ENCODE data around the gene ABL1. TPM values are rescaled to one million over a fixed set of nuclear protein-coding genes. Genes with fewer than 3 reads are reported as not detected.

Gene ABL1
- total RNA-seq, 1 experiment from 2014 or later = 78.6 TPM

GRCh38 chr9:130825809-130826208 is 9.2 kb upstream of the ABL1 start:
- BruUV-seq (replicated peaks) = no TSS peak
- H3K36me3 ChIP-seq (ENCODE audit: insufficient read depth, low read length, poor library complexity, severe bottlenecking) = peaks cover 9% of the 10 kb centered on the region
- TF ChIP-seq EZH2 (IDR thresholded peaks at IDR 0.05; ENCODE audit: borderline replicate concordance, low read depth, low read length, poor library complexity, severe bottlenecking) (no peak), CTCF (conservative IDR thresholded peaks at IDR 0.05; ENCODE audit: low read depth, low read length) (no peak)
- peaks cover 8% of the 10 kb centered on the region for H3K9me3 ChIP-seq (ENCODE audit: low read depth, low read length, poor library complexity, severe bottlenecking)
- intact Hi-C loops (cut with micrococcal nuclease; ENCODE audit: unreplicated experiment) = no loop called here
- POLR2A ChIA-PET (ENCODE audit: low non-redundant PET) = interaction anchor here (0.6 kb wide), 1 partner anchor 9 kb away, joined by 3 read pairs; no protein-coding TSS in a partner anchor
- no peak overlapping the region for H3K4me3 ChIP-seq (ENCODE audit: low read depth, low read length, poor library complexity, severe bottlenecking)
- DNase-seq (ENCODE audit: low spot score) = no peak
- H3K27me3 ChIP-seq (replicated peaks; ENCODE audit: insufficient read depth, low read depth, low read length, poor library complexity) = no peaks in the 10 kb centered on the region
- peak overlapping the region; percentile 88 for H3K27ac ChIP-seq (ENCODE audit: low read depth, low read length, poor library complexity, severe bottlenecking)
- CTCF ChIA-PET = no interaction called here
- peaks cover 48% of the 10 kb centered on the region for H3K4me1 ChIP-seq (ENCODE audit: insufficient read depth, low read length, poor library complexity, severe bottlenecking)

- Histone ChIP-seq H3K4me3 (ENCODE audit: low read depth, low read length, poor library complexity, severe bottlenecking) (no peak overlapping the region), H3K4me1 (ENCODE audit: insufficient read depth, low read length, poor library complexity, severe bottlenecking) (peaks cover 44% of the 10 kb centered on the region), H3K27ac (ENCODE audit: low read depth, low read length, poor library complexity, severe bottlenecking) (peak overlapping the region; percentile 50), H3K36me3 (ENCODE audit: insufficient read depth, low read length, poor library complexity, severe bottlenecking) (peaks cover 9% of the 10 kb centered on the region), H3K27me3 (replicated peaks; ENCODE audit: insufficient read depth, low read depth, low read length, poor library complexity) (no peaks in the 10 kb centered on the region), H3K9me3 (ENCODE audit: low read depth, low read length, poor library complexity, severe bottlenecking) (peaks cover 8% of the 10 kb centered on the region)
- ChIA-PET POLR2A (ENCODE audit: low non-redundant PET) (no interaction called here), CTCF (no interaction called here)
- no peak for TF ChIP-seq CTCF (conservative IDR thresholded peaks at IDR 0.05; ENCODE audit: low read depth, low read length)
- TF ChIP-seq EZH2 (IDR thresholded peaks at IDR 0.05; ENCODE audit: borderline replicate concordance, low read depth, low read length, poor library complexity, severe bottlenecking) = no peak
- intact Hi-C loops (cut with micrococcal nuclease; ENCODE audit: unreplicated experiment) = no loop called here
- no TSS peak for BruUV-seq (replicated peaks)
- no peak for DNase-seq (ENCODE audit: low spot score)
Measured at GRCh38 chr9:130829762-130830161, 5.3 kb upstream of the ABL1 start.

GRCh38 chr9:130830231-130830760 is 4.8 kb upstream of the ABL1 start:
- no TSS peak for BruUV-seq (replicated peaks)
- intact Hi-C loops (cut with micrococcal nuclease; ENCODE audit: unreplicated experiment) = no loop called here
- ChIA-PET POLR2A (ENCODE audit: low non-redundant PET) (no interaction called here), CTCF (no interaction called here)
- Histone ChIP-seq H3K27ac (ENCODE audit: low read depth, low read length, poor library complexity, severe bottlenecking) (peak overlapping the region; percentile 50), H3K36me3 (ENCODE audit: insufficient read depth, low read length, poor library complexity, severe bottlenecking) (peaks cover 9% of the 10 kb centered on the region), H3K9me3 (ENCODE audit: low read depth, low read length, poor library complexity, severe bottlenecking) (peaks cover 8% of the 10 kb centered on the region), H3K4me3 (ENCODE audit: low read depth, low read length, poor library complexity, severe bottlenecking) (no peak overlapping the region), H3K27me3 (replicated peaks; ENCODE audit: insufficient read depth, low read depth, low read length, poor library complexity) (no peaks in the 10 kb centered on the region), H3K4me1 (ENCODE audit: insufficient read depth, low read length, poor library complexity, severe bottlenecking) (peaks cover 39% of the 10 kb centered on the region)
- no peak for TF ChIP-seq CTCF (conservative IDR thresholded peaks at IDR 0.05; ENCODE audit: low read depth, low read length)
- no peak for TF ChIP-seq EZH2 (IDR thresholded peaks at IDR 0.05; ENCODE audit: borderline replicate concordance, low read depth, low read length, poor library complexity, severe bottlenecking)
- DNase-seq (ENCODE audit: low spot score) = no peak

Data from A673 (cell line).